Right lobe of liver (tissue), 6 donors: ENCODE measurements around the gene ICE2. TPM values are rescaled to one million over a fixed set of nuclear protein-coding genes. Genes with fewer than 3 reads are reported as not detected.

Experiments used
- ATAC-seq, 4 donors: fragments of 200-7000 bp; cut with Tn5 transposase; one replicate each; pipeline ENCODE4 v1.9.1; 2020; ENCODE audit warnings: mild to moderate bottlenecking in 4 of 4, moderate library complexity in 4 of 4
- DNase-seq, 3 donors: peaks; one replicate each; pipeline ENCODE4 v3.0.0-alpha.2; 2020
- H3K27ac ChIP-seq, 3 donors: fragments of 200-600 bp; one replicate each; pipeline ENCODE4 v1.8.0; 2022
- H3K27me3 ChIP-seq, 2 donors: fragments of 200-600 bp; one replicate each; pipeline ENCODE4 v1.8.0; 2022
- H3K36me3 ChIP-seq, 4 donors: fragments of 200-600 bp; sonication (generic) in 1 of 4; one replicate each; pipeline versions ENCODE4 v1.5.1 to v1.8.0; 2017 to 2022; ENCODE audit warnings: control low read depth in 1 of 4
- H3K4me1 ChIP-seq, 4 donors: fragments of 200-600 bp; sonication (generic) in 1 of 4; one replicate each; pipeline versions ENCODE4 v1.5.1 to v1.8.0; 2017 to 2022; ENCODE audit warnings: control low read depth in 1 of 4
- H3K4me3 ChIP-seq, 3 donors: fragments of 200-600 bp; one replicate each; pipeline ENCODE4 v1.8.0; 2022
- H3K9me3 ChIP-seq, 4 donors: fragments of 200-600 bp; sonication (generic) in 1 of 4; one replicate each; pipeline versions ENCODE4 v1.5.1 to v1.8.0; 2017 to 2022; ENCODE audit warnings: control low read depth in 1 of 4
- POLR2A ChIP-seq: fragments of 450-650 bp; IDR thresholded peaks from one replicate; pipeline ENCODE4 v1.6.1; 2017; ENCODE audit warnings: antibody characterized with exemption, mild to moderate bottlenecking
- WGBS: methylation state at CpG from one replicate; pipeline ENCODE4 v1.1.6; 2018; ENCODE audit warnings: low coverage, low lambda C conversion rate; ENCODE audit not compliant: insufficient coverage; ENCODE audit errors: missing lambda C conversion rate; 5-methylcytosine and 5-hydroxymethylcytosine counted together
- intact Hi-C, 2 donors: fragments of 100-400 bp; cut with DNase I; formaldehyde crosslinking; loops; one replicate each; pipeline versions ENCODE4 v1.11.2 to v1.14.1; 2022
- total RNA-seq, 6 experiments: library from RNA; depleted of rRNA in 2 of 6; stranded (reverse); fragments of >200 nt in 2 of 6; fragmentation: NEBNext Ultra II Directional in 3 of 6; extraction: Animal tissue kit (Norgen Biotek cat#: 25700) in 3 of 6; gene quantifications; one replicate each; pipeline versions ENCODE4 v1.1.0 to v1.2.4, GENCODE V29; 2016 to 2023
- TF ChIP-seq, protein P1 (sequence below), 4 donors: fragments of 200-600 bp in 3 of 4; fragments of 450-650 bp in 1 of 4; IDR thresholded peaks; one replicate each; pipeline versions ENCODE4 v1.5.1 to v1.8.0; 2016 to 2022; ENCODE audit warnings: antibody characterized with exemption in 4 of 4, mild to moderate bottlenecking in 2 of 4
- donor health status: DM: no; HTN: yes; CAD: no.
- donor health status: DM: no; HTN: no; CAD: no.
- donor health status: DM: no; HTN: no; CAD: no.
- donor health status: DM: no; HTN: yes; CAD: no.
- donor health status: DM: no; HTN: yes; CAD: no.

ICE2 gene
- total RNA-seq, 6 experiments from 2014 or later, result 13.1 to 31.7 (median 17.6) TPM

DNA sequence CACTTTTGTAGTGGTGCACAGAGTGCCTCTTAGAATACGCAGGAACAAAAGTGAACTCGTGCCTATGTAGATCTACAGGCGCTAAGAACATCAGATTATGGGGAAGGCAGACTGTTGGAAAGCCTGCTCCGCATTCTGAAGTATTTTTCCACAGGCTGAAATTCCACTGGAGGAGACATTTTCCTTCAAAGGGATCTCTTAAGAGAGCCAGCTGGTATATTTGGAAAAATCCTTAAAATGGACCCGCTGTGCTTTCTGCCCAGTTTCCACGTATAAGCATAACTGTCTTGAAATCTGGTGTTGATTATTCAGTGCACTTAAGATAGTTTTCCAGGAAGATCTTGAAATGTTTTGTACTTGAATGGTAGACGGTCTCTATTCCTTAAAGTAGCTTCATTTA lies 34.7 kb upstream of the ICE2 start:
- TF ChIP-seq, protein P1, sequence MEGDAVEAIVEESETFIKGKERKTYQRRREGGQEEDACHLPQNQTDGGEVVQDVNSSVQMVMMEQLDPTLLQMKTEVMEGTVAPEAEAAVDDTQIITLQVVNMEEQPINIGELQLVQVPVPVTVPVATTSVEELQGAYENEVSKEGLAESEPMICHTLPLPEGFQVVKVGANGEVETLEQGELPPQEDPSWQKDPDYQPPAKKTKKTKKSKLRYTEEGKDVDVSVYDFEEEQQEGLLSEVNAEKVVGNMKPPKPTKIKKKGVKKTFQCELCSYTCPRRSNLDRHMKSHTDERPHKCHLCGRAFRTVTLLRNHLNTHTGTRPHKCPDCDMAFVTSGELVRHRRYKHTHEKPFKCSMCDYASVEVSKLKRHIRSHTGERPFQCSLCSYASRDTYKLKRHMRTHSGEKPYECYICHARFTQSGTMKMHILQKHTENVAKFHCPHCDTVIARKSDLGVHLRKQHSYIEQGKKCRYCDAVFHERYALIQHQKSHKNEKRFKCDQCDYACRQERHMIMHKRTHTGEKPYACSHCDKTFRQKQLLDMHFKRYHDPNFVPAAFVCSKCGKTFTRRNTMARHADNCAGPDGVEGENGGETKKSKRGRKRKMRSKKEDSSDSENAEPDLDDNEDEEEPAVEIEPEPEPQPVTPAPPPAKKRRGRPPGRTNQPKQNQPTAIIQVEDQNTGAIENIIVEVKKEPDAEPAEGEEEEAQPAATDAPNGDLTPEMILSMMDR (IDR thresholded peaks at IDR 0.05), result no peak
- no peak for TF ChIP-seq POLR2A
- H3K27ac ChIP-seq, result no peak overlapping the region
- H3K27me3 ChIP-seq, result no peaks in the 10 kb centered on the region
- H3K36me3 ChIP-seq, result peaks cover 0 to 45% (median 19%) of the 10 kb centered on the region in 4 donors
- H3K9me3 ChIP-seq, result no peaks in the 10 kb centered on the region
- intact Hi-C loops, result no loop called here
- WGBS, result 85% methylated on average over 6 of the region's 7 CpGs
- no peak for DNase-seq
- no peak for ATAC-seq
- no peak overlapping the region for H3K4me3 ChIP-seq
- H3K4me1 ChIP-seq, result peaks cover 0 to 5% (median 0%) of the 10 kb centered on the region in 4 donors

DNA sequence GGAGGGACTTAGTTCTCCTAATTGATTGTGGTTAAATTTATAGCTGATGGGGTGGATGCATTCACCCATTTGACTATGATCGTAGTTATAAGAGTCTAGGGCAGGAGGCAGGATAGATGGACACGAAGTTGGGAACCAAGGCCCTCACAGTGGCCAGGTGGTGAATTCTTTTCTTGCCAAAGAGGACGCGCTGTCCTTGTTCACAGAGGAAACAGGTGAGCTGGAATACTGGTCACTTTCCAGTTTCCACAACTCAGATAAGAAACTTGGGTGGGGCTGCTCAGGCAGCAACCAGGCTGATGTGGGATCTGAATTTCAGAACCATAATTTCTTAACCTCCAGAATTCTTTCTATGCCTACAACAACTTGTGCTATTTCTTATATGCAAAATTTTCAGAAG lies 34.0 kb upstream of the ICE2 start:
- no peaks in the 10 kb centered on the region for H3K9me3 ChIP-seq
- no peaks in the 10 kb centered on the region for H3K27me3 ChIP-seq
- intact Hi-C loops, result no loop called here
- H3K27ac ChIP-seq, result no peak overlapping the region
- ATAC-seq, result no peak
- peaks cover 0 to 5% (median 0%) of the 10 kb centered on the region in 4 donors for H3K4me1 ChIP-seq
- TF ChIP-seq, protein P1 (IDR thresholded peaks at IDR 0.05), result no peak
- TF ChIP-seq POLR2A, result no peak
- H3K36me3 ChIP-seq, result peaks cover 0 to 41% (median 19%) of the 10 kb centered on the region in 4 donors
- no peak overlapping the region for H3K4me3 ChIP-seq
- DNase-seq, result no peak
- WGBS, result 82% methylated on average over 4 of the region's 4 CpGs

DNA sequence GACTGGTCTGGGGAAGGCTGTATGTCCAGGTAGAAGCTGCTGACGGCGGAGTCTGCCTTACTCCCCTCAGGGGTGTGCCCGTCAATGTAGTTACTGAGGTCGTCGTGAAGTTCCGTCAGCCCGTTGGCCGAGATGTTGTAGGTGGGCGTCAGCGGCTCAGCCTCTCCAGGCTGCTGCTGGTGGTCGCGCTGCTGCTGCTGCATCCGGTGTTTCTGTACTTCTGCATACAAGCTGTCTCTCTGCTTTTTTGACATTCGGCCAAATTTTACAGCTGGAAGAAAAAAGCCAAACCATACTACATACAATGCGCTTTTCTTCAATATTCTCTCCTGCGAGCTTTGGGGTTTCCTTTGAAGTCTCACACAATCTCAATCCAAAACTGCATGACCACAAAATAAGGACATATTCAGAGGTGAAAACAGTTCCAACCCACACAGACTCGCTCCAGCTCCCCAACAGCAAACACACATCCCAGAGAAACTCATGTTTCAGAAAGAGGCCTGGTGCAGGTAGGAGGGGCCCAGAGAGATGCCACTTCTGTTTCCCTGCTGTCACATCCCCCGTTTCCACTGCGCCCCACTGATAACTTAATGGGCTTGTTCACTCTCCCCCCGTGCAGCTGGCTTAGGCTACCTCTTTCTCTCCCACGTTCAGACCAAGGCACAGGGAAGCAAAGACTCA lies 32.5 kb upstream of the ICE2 start:
- peaks cover 0 to 5% (median 0%) of the 10 kb centered on the region in 4 donors for H3K4me1 ChIP-seq
- H3K4me3 ChIP-seq, result no peak overlapping the region
- ATAC-seq, result no peak
- H3K9me3 ChIP-seq, result no peaks in the 10 kb centered on the region
- TF ChIP-seq, protein P1 (IDR thresholded peaks at IDR 0.05), result no peak
- DNase-seq, result no peak
- intact Hi-C loops, result no loop called here
- no peaks in the 10 kb centered on the region for H3K27me3 ChIP-seq
- WGBS, result 75% methylated on average over 9 of the region's 21 CpGs
- no peak overlapping the region for H3K27ac ChIP-seq
- peaks cover 0 to 41% (median 19%) of the 10 kb centered on the region in 4 donors for H3K36me3 ChIP-seq

DNA sequence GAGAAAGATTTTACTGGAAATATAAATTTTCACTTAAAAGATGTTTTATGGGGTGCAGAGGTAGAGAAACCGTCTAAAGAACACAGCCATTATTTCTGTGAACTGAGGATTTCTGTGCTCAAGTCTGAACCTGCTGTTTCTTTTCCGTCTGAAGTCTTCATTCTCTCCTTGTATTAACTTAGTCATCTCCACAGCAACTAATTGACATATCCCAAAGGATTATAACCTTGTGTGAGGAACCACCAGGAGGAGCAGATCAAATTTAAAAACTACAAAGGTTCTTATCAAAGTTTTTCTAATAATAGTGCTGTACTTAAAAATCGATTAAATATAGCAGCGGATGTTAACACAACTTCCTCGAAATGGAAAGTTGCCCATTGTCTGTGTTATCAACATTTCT lies 31.1 kb upstream of the ICE2 start:
- TF ChIP-seq, protein P1 (IDR thresholded peaks at IDR 0.05), result no peak
- TF ChIP-seq POLR2A, result no peak
- H3K27ac ChIP-seq, result no peak overlapping the region
- peaks cover 0 to 49% (median 23%) of the 10 kb centered on the region in 4 donors for H3K36me3 ChIP-seq
- H3K4me3 ChIP-seq, result no peak overlapping the region
- intact Hi-C loops, result no loop called here
- peaks cover 0 to 5% (median 0%) of the 10 kb centered on the region in 4 donors for H3K4me1 ChIP-seq
- ATAC-seq (no peak), DNase-seq (no peak)
- 49% methylated on average over 5 of the region's 5 CpGs for whole genome bisulfite sequencing
- no peaks in the 10 kb centered on the region for H3K27me3 ChIP-seq
- no peaks in the 10 kb centered on the region for H3K9me3 ChIP-seq
